ENCODE results near the gene SLC44A5. TPM values are rescaled to one million over a fixed set of nuclear protein-coding genes. Genes with fewer than 3 reads are reported as not detected.
"Not testable (repeated sequence)": the region's sequence is repeated elsewhere in the genome, so short reads cannot be mapped to it uniquely, and the experiment has no call there.

Gene SLC44A5
- total RNA-seq, 1 donor from 2014 or later = 4.1 TPM

DNA sequence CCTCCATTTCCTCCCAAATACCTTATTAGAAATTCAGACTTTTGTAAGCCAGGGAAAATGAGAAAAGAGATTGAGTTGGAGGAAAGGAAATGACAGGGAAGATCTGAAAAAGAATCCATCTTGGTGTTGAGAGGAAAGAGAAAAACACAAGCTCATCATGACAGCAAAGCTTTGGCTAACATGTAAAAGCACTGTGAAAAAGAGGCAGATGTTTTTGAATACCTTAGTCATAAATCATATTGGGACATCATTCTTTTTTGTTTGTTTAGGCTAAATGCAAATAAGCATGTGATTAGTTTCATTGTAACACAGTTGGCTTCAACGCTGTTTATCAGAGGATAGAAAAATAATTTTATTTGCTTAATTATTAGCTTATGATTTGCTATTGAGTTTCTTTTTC lies 412.2 kb downstream of the SLC44A5 start:
- Mint-ChIP-seq H3K27ac (no peak overlapping the region), H3K9me3 (no peaks in the 10 kb centered on the region), H3K4me1 (no peaks in the 10 kb centered on the region), H3K4me3 (no peak overlapping the region), H3K27me3 (ENCODE audit: low read depth) (peaks cover 52% of the 10 kb centered on the region), H3K36me3 (no peaks in the 10 kb centered on the region)
- TF ChIP-seq, protein P1, sequence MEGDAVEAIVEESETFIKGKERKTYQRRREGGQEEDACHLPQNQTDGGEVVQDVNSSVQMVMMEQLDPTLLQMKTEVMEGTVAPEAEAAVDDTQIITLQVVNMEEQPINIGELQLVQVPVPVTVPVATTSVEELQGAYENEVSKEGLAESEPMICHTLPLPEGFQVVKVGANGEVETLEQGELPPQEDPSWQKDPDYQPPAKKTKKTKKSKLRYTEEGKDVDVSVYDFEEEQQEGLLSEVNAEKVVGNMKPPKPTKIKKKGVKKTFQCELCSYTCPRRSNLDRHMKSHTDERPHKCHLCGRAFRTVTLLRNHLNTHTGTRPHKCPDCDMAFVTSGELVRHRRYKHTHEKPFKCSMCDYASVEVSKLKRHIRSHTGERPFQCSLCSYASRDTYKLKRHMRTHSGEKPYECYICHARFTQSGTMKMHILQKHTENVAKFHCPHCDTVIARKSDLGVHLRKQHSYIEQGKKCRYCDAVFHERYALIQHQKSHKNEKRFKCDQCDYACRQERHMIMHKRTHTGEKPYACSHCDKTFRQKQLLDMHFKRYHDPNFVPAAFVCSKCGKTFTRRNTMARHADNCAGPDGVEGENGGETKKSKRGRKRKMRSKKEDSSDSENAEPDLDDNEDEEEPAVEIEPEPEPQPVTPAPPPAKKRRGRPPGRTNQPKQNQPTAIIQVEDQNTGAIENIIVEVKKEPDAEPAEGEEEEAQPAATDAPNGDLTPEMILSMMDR (IDR thresholded peaks at IDR 0.05; ENCODE audit: unreplicated experiment) = no peak
- no peak for DNase-seq (ENCODE audit: low spot score in 2 of 2, unreplicated experiment in 2 of 2)

DNA sequence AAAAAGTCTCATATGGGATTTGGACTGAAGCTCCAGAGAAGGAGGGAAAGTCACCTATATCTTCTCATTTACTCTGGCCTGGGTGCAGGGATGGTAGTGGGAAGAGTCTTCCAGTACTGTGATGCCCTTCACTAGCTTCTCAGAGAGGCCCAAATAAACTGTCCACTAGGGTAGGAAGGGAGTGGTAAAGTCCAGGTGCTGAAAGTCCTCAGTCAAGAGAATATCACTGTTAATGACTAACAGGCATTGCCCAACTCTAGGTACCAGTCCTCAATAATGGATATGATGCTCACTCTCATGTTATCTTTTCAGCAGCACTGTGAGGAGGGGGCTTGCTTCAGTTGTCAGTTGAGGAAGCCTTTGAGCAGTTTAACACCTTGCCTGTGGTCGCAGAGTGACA lies 412.8 kb downstream of the SLC44A5 start:
- Mint-ChIP-seq H3K36me3 (no peaks in the 10 kb centered on the region), H3K4me3 (no peak overlapping the region), H3K4me1 (no peaks in the 10 kb centered on the region), H3K27me3 (ENCODE audit: low read depth) (peaks cover 57% of the 10 kb centered on the region), H3K27ac (no peak overlapping the region), H3K9me3 (no peaks in the 10 kb centered on the region)
- DNase-seq (ENCODE audit: low spot score in 2 of 2, unreplicated experiment in 2 of 2) = no peak
- TF ChIP-seq, protein P1 (IDR thresholded peaks at IDR 0.05; ENCODE audit: unreplicated experiment) = no peak

DNA sequence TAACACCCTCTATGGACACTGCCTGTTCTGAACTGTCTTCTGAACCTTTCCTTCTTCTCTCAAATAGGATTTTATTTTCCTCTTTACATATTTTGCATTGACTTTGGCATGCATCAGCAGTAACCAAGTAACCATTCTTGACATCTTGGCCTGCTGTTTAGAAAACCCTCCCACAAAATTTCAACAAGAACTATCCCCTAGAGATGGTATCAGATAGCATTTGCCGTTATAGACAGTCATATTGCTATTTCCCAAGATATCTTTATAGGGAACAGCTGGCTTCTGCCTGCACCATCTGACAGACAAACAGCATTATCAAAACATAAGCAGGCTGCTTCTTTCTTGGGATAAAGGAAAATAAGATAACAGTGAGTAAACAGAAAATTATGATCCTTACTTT lies 422.0 kb downstream of the SLC44A5 start:
- H3K4me3 Mint-ChIP-seq = no peak overlapping the region
- no peaks in the 10 kb centered on the region for H3K36me3 Mint-ChIP-seq
- H3K4me1 Mint-ChIP-seq = no peaks in the 10 kb centered on the region
- no peak for DNase-seq (ENCODE audit: low spot score in 2 of 2, unreplicated experiment in 2 of 2)
- peaks cover 53% of the 10 kb centered on the region for H3K27me3 Mint-ChIP-seq (ENCODE audit: low read depth)
- H3K27ac Mint-ChIP-seq = no peak overlapping the region
- H3K9me3 Mint-ChIP-seq = no peaks in the 10 kb centered on the region
- TF ChIP-seq, protein P1 (IDR thresholded peaks at IDR 0.05; ENCODE audit: unreplicated experiment) = no peak

DNA sequence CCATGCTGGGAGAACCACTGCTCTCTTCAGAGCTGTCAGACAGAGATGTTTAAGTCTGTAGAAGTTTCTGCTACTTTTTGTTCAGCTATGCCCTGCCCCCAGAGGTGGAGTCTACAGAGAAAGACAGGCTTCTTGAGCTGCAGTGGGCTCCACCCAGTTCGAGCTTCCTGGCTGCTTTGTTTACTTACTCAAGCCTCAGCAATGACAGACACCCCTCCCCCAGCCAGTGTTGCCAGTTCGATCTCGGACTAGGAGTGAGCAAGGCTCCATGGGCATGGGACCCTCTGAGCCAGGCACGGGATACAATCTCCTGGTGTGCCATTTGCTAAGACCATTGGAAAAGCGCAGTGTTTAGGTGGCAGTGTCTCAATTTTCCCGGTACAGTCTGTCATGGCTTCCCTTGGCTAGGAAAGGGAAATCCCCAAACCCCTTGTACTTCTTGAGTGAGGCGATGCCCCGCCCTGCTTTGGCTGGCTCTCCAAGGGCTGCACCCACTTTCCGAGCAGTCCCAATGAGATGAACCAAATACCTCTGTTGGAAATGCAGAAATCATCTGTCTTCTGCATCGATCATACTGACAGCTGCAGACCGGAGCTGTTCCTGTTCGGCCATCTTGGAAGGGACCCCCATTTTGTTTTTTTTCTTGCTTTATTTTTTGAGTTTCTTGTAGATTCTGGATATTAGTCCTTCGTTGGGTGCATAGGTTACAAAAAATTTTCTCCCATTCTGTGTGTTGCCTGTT lies 429.5 kb downstream of the SLC44A5 start:
- not testable (repeated sequence) for H3K4me1 Mint-ChIP-seq; H3K27ac Mint-ChIP-seq; H3K4me3 Mint-ChIP-seq; DNase-seq (ENCODE audit: low spot score in 2 of 2, unreplicated experiment in 2 of 2); H3K36me3 Mint-ChIP-seq
- Mint-ChIP-seq H3K9me3 (peaks cover 31% of the 10 kb centered on the region), H3K27me3 (ENCODE audit: low read depth) (peaks cover 14% of the 10 kb centered on the region)

DNA sequence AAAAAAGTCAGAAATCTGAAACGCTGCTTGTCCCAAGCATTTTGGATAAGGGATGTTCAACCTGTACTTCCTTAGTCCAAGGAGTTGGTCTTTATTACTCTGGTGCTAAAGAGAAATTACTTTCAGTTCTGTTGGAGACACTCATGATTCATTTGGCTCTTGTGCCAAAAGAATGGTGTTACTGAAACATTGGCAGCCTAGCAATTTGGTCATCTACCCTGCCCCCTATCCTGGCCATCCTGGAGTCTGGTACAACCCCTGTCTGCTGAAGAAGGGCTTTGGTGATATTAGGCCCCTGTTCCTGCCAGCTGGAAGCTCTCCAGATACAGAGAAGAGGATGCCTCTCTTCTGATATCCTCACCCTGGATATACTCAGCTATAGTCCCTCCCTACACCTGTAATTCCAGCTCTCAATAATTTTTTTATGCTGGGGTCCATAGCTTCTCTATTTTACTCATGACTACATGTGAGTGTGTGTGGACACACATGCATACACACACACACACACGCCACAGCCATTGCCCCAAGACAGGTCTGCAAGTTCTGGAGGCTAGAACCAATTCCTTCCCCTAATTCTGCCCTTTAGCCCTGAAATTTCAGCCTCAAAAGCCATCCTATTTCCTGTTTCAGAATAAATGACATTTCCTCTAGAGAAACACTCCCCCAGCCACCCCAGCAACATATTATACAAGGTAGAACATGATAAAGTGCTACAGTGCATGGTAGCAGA lies 436.7 kb downstream of the SLC44A5 start:
- Mint-ChIP-seq H3K27me3 (ENCODE audit: low read depth) (no peaks in the 10 kb centered on the region), H3K9me3 (peaks cover 18% of the 10 kb centered on the region), H3K4me1 (no peaks in the 10 kb centered on the region), H3K27ac (no peak overlapping the region), H3K4me3 (no peak overlapping the region), H3K36me3 (no peaks in the 10 kb centered on the region)
- TF ChIP-seq, protein P1 (IDR thresholded peaks at IDR 0.05; ENCODE audit: unreplicated experiment) = no peak
- DNase-seq (ENCODE audit: low spot score in 2 of 2, unreplicated experiment in 2 of 2) = no peak

DNA sequence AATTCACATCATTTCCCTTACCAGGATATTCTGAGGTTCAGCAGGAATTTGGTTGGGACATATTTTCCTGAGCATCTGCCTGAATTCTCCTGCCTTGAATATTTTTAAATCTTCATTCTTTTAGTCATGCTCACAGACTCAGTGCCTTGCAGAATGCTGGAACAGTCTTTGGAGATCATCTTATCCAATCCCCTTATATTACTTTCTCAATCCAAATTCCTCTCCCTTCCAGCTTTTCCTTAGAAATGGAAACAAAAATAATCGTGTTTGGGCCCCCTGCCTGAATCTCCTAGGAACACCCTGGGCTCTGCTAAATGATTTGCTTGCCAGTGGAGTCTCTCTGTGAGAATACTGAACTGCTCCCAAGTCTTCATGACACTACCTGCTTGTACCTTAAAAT lies 438.4 kb downstream of the SLC44A5 start:
- DNase-seq (ENCODE audit: low spot score in 2 of 2, unreplicated experiment in 2 of 2) = no peak
- Mint-ChIP-seq H3K27me3 (ENCODE audit: low read depth) (peaks cover 1% of the 10 kb centered on the region), H3K4me3 (no peak overlapping the region), H3K27ac (no peak overlapping the region), H3K4me1 (no peaks in the 10 kb centered on the region), H3K36me3 (no peaks in the 10 kb centered on the region), H3K9me3 (peaks cover 10% of the 10 kb centered on the region)
- TF ChIP-seq, protein P1 (IDR thresholded peaks at IDR 0.05; ENCODE audit: unreplicated experiment) = no peak
